Left renal pelvis (tissue), 4 donors: Measurements from ENCODE around the gene KRTAP1-4. TPM values are rescaled to one million over a fixed set of nuclear protein-coding genes. Genes with fewer than 3 reads are reported as not detected.
"Not testable (repeated sequence)": the region's sequence is repeated elsewhere in the genome, so short reads cannot be mapped to it uniquely, and the experiment has no call there.

ENCODE experiments used
- DNase-seq, 4 donors: peaks; one replicate each; pipeline ENCODE4 v3.0.0-alpha.2; 2013; ENCODE audit warnings: low read depth in 4 of 4, low spot score in 3 of 4
- polyA plus RNA-seq, 4 donors: library from polyadenylated mRNA; unstranded; fragments of 120-200 nt; gene quantifications; one replicate each; pipeline ENCODE4 v1.2.1, GENCODE V29; 2013; ENCODE audit not compliant: insufficient read length in 4 of 4

The KRTAP1-4 gene
- polyA plus RNA-seq, 4 donors = not detected

- DNase-seq = no peak
Measured at GRCh38 chr17:41049110-41049509, 19.1 kb upstream of the KRTAP1-4 start.

DNA sequence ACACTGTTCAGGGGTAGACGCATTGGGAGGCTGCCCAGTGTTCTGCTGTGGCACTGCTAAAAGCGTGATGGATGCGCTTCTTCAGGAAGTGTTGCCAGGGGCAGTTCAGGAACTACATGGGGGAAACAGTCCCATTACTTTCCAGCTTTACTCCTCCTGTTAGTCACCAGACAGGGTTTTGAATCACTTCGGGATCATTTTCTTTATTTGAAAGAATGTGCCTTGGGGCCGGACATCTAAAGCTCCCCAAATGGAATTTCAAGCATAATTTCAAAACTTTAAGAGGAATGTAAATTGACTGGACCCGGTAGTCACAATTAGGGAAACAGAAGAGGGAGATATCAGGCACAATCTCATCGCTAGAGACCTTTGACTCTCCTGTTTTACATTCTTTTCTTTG is 18.4 kb upstream of the KRTAP1-4 start:
- DNase-seq = no peak

DNA sequence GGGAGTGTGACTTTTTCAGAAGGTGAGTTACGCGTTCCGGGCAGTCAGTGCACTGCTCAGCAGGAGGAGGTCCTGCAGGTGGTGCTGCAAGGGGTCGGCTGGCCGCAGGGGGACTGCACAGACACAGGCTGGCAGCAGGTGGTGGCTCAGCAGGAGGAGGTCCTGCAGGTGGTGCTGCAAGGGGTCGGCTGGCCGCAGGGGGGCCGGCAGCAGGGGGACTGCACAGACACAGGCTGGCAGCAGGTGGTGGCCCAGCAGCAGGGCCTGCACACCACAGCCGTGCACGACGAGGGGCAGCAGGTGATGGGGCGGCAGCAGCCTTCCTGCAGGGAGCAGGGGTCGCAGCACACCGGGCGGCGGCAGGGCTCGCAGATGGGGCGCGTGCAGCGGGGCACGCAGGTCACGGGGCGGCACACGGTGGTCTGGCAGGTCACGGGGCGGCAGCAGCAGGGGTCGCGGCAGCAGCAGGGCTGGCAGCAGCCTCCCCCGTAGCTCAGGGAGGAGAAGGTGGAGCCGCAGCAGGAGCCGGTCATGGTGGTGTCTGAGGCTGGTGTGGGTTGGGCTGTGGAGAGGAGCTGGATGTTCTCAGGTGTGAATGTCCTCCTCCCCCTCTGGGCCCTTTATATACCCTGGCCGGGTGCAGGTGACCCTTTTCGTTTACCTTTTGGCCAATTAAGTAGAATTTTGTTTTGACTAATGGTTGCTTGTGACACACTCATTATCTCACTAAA is 16.9 kb upstream of the KRTAP1-4 start, which contains the start of gene KRTAP2-1:
Gene KRTAP2-1 (minus strand): TSS at position 582 of the 731 bp plus-strand sequence. CDS start 49 bp downstream, at position 533.
- not testable (repeated sequence) for DNase-seq

GRCh38 chr17:41042953-41043352 is 13.0 kb upstream of the KRTAP1-4 start:
- no peak for DNase-seq

DNA sequence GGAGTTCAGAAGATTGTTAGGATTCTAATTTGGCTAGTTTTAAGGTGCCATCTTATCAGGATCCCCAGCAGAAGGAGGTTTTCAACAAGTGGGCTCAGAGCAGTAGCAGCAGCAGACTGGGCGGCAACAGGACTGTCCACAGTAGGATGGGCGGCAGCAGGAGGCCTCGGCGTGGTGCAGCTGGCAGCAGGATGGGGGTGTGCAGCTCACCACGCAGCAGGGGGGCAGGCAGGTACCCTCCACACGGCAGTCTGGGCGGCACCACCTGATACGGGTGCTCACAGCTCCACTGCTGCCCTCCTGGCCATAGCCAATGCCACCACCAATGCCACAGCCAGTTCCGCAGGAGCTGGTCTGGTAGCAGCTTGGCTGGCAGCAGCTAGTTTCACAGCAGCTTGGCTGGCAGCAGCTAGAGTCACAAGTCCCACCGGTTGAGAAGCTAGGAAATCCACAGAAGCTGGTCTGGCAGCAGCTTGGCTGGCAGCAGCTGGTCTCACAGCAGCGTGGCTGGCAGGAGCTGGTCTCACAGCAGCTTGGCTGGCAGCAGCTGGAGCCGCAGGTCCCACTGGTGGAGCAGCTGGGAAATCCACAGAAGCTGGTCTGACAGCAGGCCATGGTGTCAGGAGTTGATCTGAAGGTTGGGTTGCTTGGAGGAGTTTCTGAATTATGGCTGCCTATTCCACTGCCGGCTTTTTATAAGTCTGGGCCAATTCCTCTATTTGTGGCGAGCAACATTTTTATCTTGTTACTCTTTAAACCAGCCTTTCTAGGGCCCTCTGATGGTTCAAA is 11.0 kb upstream of the KRTAP1-4 start, which contains the start of gene KRTAP1-1:
Gene KRTAP1-1 (minus strand): TSS at position 668 of the 789 bp plus-strand sequence. CDS start 53 bp downstream, at position 615.
- not testable (repeated sequence) for DNase-seq

GRCh38 chr17:41037853-41038350 is 7.9 kb upstream of the KRTAP1-4 start:
- DNase-seq = no peak

- not testable (repeated sequence) for DNase-seq
Measured at GRCh38 chr17:41034346-41034935, 4.4 kb upstream of the KRTAP1-4 start, which contains the start of gene KRTAP1-3. TSS of gene KRTAP1-3 (minus strand) at chr17:41034874. CDS start at chr17:41034821, 53 bp downstream.

DNA sequence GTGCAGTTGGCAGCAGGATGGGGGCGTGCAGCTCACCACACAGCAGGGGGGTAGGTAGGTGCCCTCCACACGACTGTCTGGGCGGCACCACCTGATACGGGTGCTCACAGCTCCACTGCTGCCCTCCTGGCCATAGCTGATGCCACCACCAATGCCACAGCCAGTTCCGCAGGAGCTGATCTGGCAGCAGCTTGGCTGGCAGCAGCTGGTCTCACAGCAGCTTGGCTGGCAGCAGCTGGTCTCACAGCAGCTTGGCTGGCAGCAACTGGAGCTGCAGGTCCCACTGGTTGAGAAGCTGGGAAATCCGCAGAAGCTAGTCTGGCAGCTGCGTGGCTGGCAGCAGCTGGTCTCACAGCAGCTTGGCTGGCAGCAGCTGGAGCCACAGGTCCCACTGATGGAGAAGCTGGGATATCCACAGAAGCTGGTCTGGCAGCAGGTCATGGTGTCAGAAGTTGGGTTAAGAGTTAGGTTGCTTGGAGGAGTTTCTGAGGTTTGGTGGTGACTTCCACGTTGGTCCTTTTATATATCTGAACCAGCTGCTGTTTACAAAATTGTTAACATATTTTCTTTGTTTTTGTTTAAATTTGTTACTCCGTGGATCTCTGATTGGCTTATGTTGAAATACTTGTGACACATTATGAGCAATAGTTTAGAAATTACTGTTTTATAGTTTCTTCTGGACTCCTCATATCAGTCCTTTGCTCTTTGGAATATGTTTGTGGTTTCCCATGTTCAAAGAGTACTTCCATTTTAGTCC is 3.1 kb downstream of the KRTAP1-4 start, which contains the start of gene KRTAP1-5:
Gene KRTAP1-5 (minus strand): TSS at position 494 of the 757 bp plus-strand sequence. CDS start 53 bp downstream, at position 441.
- DNase-seq = no peak

- DNase-seq = no peak
Measured at GRCh38 chr17:41024697-41025096, 5.3 kb downstream of the KRTAP1-4 start.

GRCh38 chr17:41020336-41020735 is 9.7 kb downstream of the KRTAP1-4 start:
- DNase-seq = no peak

DNA sequence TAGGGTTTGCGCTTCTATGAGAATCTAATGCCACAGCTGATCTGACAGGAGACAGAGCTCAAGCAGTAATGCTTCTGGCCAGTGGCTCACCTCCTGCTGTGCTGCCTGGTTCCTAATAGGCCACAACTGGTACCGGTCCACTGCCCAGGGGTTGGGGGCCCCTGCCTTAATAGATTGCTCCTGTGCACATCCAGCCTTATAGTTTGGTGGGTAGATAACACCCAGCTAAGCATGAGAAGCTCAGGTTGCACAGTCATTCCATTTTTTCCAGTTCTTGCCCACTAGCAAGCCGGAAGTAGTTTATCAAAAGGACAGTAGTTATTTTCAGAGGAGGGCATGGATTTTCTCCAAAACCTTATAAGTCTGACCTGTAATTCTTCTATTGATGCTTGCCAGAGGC is 10.6 kb downstream of the KRTAP1-4 start:
- no peak for DNase-seq

DNA sequence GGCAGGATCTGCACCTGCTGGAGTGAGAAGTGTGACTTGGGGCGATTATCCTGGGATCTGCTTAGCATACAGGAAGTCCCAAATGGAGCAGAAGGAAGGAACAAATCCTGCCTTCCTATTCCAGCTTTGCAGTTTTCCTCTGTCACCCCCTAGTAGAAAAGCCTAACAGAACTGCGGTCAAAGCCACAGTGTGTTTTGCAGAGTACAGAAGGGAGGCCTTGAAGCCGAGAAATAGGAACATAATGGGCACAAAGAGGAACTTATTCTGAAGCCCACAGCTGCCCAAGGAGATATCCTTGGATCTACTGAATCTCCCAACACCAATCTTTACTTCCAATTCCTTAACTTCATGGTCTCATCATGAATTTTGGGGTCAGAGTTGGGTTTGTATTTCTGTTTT is 11.5 kb downstream of the KRTAP1-4 start:
- DNase-seq = no peak

GRCh38 chr17:41016578-41017215 is 13.3 kb downstream of the KRTAP1-4 start:
- no peak for DNase-seq

- no peak for DNase-seq
Measured at GRCh38 chr17:41015454-41015853, 14.5 kb downstream of the KRTAP1-4 start.

DNA sequence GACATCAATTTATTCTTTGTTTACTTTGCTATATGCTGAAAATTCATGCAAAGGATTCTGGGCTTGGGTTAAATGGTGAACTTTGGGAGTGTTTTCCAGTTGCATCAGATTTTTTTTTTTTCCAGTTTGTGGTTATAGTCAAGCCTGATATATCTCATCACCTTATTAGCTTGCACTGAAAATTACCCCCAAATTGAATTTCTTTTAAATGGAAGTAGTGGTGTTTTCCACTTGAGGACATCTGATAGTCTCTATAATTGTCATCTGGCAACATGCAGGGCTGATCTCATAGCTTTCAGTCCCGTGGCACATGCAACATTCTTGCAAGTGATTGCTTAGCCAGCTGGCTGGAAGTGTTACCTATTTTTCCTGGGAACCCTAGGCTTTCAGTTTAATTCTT is 16.4 kb downstream of the KRTAP1-4 start:
- DNase-seq = no peak

DNA sequence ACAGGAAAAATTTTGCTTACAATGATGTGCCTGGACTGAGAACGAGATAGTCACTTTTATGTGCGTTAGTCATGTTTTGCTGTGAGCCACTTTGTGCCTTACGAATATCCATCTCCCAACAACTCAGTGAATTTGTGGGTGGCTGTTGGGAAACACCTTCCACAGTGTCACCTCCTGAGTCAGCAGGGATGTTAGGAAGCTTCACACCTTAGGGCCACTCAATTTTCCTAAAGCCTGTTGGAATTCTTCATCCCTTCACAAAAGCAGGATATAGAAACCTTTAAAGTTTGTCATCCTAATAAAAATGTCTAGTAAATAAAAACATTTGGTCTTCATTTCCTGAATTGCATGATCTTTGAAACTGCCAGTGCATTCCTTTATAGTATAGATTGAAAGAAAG is 16.8 kb downstream of the KRTAP1-4 start:
- no peak for DNase-seq

- DNase-seq = no peak
Measured at GRCh38 chr17:41012326-41013120, 17.5 kb downstream of the KRTAP1-4 start.

DNA sequence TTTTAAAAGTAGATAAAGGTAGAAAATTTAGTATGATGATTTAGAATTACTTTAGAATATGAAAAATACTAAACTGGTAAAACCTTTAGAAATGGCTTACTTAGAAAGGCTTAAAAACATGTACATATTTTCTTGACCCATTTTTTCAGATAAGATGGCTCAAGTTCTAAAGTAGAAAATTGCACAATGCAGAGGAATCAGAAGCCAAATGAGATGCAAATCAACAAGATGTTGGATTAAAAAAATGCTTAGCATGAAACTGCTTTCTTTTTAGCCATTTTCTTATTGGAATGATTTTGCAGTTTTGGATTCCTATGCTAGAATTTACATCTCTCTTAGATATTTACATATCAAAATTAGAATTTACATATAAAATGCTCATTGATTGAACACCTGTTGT is 19.6 kb downstream of the KRTAP1-4 start:
- no peak for DNase-seq

DNA sequence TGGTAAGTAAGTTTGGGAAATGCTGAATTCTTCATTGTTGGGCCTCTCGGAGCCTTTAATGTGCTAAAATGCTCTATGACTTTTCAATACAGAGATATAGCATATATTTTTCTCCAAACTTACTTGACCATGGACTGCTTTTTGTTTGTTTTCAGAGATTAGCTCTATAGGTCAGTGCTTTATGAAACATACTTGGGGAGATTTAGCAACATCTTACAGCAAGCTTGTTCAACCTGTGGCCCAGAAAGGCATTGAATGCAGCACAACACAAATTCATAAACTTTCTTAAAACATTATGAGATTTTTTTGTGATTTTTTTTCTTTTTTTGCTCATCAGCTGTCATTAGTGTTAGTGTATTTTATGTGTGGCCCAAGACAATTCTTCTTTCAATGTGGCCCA is 20.1 kb downstream of the KRTAP1-4 start:
- no peak for DNase-seq
